ENCODE results near the gene SLC22A23.
"Not testable (repeated sequence)": the region's sequence is repeated elsewhere in the genome, so short reads cannot be mapped to it uniquely, and the experiment has no call there.

SLC22A23 gene

GRCh38 chr6:3251462-3252314, 205.2 kb downstream of the SLC22A23 start:
- DNase-seq (ENCODE audit: low read depth, low spot score), result peak; percentile 70
- no peak overlapping the region for H3K4me3 ChIP-seq (ENCODE audit: low read length)

DNA sequence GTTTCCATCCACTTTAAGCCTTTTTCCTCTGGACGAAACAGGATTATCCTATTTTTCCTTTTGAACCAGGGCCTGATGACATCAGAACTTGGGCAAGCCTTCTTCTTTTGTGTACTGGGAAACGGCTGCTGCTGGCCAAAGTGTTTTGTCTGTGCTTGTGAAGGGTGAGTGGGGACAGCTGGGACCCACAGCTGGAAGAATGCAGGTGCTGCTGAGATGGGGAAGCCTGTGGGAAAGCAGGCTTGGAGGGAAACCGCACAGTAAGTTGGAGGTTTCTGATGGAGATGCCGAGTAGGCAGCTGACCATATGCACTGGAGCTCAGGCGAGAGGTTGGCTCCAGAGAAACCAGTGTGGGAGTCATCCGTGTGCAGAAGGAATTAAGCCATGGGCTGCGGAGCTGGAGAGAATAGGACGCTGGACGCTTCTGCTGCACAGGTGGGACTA, 206.6 kb downstream of the SLC22A23 start:
- DNase-seq (ENCODE audit: low read depth, low spot score), result no peak

GRCh38 chr6:3249821-3250220, 207.0 kb downstream of the SLC22A23 start:
- H3K4me3 ChIP-seq (ENCODE audit: low read length), result no peak overlapping the region
- DNase-seq (ENCODE audit: low read depth, low spot score), result no peak

More for the DNA sequence above, 206.6 kb downstream of the SLC22A23 start:
- no peak overlapping the region for H3K4me3 ChIP-seq (ENCODE audit: low read length)

DNA sequence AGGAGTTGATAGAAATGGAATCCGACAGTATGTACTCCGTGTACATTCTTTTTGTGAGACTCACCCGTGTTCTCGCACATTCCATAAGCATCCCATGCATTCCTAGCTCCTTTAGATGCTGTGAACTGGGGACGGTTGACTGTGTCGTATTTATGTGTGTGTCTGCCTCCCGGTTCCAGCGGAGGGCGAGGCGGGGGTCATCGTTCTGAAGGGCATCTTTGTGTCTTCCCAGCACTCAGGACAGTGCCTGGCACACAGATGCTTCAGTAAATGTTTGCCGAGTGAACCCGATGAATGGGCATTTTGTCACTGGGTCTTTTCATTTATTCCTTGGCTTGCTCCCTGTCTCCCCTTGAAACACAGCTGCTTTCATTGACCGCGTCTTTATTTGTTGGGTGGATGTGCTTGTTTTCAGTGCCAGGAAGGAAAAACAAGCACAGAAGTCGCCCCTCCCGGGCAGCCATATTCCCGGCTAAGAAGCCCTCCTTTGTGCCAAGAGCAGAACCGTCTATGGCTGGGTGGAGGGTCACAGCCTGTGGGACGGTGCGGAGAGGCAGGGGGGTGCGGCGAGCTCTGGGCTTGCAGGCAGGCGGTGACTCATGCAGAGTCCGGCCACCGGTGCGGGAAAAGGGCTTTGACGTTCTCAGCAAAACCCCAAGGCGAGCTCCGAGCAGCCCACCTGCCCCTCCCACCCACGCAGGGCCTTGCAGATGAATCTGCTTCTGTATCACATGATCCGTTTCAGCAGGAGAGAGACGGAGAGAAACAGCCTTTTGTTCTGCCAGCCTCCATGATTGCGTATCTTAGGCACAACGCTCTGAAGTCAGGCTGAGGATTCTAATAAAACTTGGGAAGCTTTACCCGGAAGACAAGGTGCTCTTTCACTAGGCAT, 209.3 kb downstream of the SLC22A23 start:
- H3K4me3 ChIP-seq (ENCODE audit: low read length), result no peak overlapping the region
- no peak for DNase-seq (ENCODE audit: low read depth, low spot score)

- DNase-seq (ENCODE audit: low read depth, low spot score), result no peak
- no peak overlapping the region for H3K4me3 ChIP-seq (ENCODE audit: low read length)
These were observed 211.6 kb downstream of the SLC22A23 start for GRCh38 chr6:3245216-3245615.

- not testable (repeated sequence) for DNase-seq (ENCODE audit: low read depth, low spot score); H3K4me3 ChIP-seq (ENCODE audit: low read length)
These were observed 212.1 kb downstream of the SLC22A23 start for GRCh38 chr6:3244832-3245161.

- no peak overlapping the region for H3K4me3 ChIP-seq (ENCODE audit: low read length)
These were observed 212.6 kb downstream of the SLC22A23 start for GRCh38 chr6:3244003-3244831.

GRCh38 chr6:3242768-3243167, 214.1 kb downstream of the SLC22A23 start:
- DNase-seq (ENCODE audit: low read depth, low spot score), result no peak
- no peak overlapping the region for H3K4me3 ChIP-seq (ENCODE audit: low read length)

More at GRCh38 chr6:3244003-3244831, 212.6 kb downstream of the SLC22A23 start:
- no peak for DNase-seq (ENCODE audit: low read depth, low spot score)

DNA sequence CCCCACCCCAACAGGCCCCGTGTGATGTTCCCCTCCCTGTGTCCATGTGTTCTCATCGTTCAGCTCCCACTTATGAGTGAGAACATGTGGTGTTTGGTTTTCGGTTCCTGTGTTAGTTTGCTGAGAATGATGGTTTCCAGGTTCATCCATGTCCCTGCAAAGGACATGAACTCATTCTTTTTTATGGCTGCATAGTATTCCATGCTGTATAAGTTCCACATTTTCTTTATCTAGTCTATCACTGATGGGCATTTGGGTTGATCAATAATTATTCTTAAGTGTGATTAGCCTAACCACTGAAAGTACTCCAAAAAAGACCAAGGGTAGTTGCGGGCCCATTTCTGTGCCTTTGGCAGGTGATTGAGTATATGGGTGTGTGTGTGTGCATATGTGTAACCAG, 215.1 kb downstream of the SLC22A23 start:
- not testable (repeated sequence) for H3K4me3 ChIP-seq (ENCODE audit: low read length); DNase-seq (ENCODE audit: low read depth, low spot score)

DNA sequence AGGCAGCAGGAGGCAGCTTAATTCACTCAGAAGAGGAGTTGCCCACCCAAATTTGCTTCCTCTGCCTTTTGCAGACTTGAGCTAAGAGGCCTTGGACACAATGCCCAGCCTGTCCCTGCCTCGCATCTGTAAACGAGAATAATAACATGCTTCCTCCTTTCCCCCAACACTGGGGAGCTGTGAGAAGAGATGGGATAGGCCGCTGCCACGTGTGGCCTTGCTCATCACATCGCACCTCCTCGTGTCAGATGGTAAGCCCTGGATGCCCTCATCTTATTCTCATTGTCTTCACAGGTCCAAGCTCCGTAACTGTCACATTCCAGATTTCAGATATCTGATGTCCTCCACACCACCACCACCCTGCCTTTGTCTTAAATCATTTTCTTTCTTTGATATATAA, 216.3 kb downstream of the SLC22A23 start:
- H3K4me3 ChIP-seq (ENCODE audit: low read length), result no peak overlapping the region
- DNase-seq (ENCODE audit: low read depth, low spot score), result no peak

- DNase-seq (ENCODE audit: low read depth, low spot score), result no peak
- no peak overlapping the region for H3K4me3 ChIP-seq (ENCODE audit: low read length)
These were observed 217.6 kb downstream of the SLC22A23 start for GRCh38 chr6:3239110-3239830.

GRCh38 chr6:3237761-3238662, 218.8 kb downstream of the SLC22A23 start:
- DNase-seq (ENCODE audit: low read depth, low spot score), result no peak

DNA sequence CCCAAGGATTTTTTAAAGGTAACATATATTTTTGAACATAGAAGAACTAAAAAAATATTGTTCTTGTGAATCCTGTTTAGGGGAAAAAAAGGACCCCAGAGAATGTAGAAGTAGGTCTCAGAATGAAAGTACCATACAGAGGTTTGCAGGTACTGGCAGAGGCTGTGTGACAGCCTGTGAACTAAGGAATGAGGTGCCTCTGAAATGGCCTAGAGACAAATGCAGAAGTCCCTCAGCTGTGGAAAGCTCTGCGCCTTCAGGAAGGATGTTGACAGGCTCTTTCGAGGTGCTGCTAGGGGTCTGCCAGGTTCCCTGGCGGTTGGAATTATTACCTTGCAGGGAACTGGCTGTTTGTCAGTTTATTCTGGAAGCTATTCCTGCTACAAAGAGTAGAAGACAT, 220.8 kb downstream of the SLC22A23 start:
- DNase-seq (ENCODE audit: low read depth, low spot score), result no peak
- H3K4me3 ChIP-seq (ENCODE audit: low read length), result no peak overlapping the region

More at GRCh38 chr6:3237761-3238662, 218.8 kb downstream of the SLC22A23 start:
- H3K4me3 ChIP-seq (ENCODE audit: low read length), result no peak overlapping the region

GRCh38 chr6:3235486-3235885, 221.4 kb downstream of the SLC22A23 start:
- H3K4me3 ChIP-seq (ENCODE audit: low read length), result no peak overlapping the region
- DNase-seq (ENCODE audit: low read depth, low spot score), result no peak

DNA sequence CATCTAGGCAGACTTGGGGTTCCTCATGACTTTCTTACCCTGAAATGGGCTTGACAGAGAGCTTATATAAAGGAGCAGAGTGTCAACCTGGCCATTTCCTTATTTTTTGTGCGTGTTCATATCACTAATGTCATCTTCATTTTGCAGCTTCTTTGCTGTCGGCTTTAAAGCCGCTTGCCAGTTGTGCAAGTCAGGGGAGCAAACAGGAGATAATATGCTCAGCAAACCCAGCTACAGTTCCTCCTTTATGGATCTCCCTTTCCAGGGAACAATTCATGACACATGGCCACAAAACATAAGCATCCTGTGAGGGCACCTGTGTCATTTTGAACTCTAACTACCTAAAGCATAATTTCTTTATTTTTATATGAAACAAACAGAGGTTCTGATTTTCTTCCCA, 222.9 kb downstream of the SLC22A23 start:
- H3K4me3 ChIP-seq (ENCODE audit: low read length), result no peak overlapping the region
- no peak for DNase-seq (ENCODE audit: low read depth, low spot score)

- DNase-seq (ENCODE audit: low read depth, low spot score), result no peak
- H3K4me3 ChIP-seq (ENCODE audit: low read length), result no peak overlapping the region
These were observed 223.5 kb downstream of the SLC22A23 start for GRCh38 chr6:3233321-3233720.

GRCh38 chr6:3232017-3232945, 224.6 kb downstream of the SLC22A23 start:
- DNase-seq (ENCODE audit: low read depth, low spot score), result no peak
- H3K4me3 ChIP-seq (ENCODE audit: low read length), result no peak overlapping the region

Measured in Jurkat, Clone E6-1 (cell line).